SIG-M5 treated with dmso at 0.1 percent for 504 hours (cell line): ENCODE data around the gene SH3BP2.

Source experiments
- DNase-seq: peaks from one replicate; lab custom pipeline; 2025; ENCODE audit not compliant: unreplicated experiment; lab: John Stamatoyannopoulos, UW

Gene SH3BP2

DNA sequence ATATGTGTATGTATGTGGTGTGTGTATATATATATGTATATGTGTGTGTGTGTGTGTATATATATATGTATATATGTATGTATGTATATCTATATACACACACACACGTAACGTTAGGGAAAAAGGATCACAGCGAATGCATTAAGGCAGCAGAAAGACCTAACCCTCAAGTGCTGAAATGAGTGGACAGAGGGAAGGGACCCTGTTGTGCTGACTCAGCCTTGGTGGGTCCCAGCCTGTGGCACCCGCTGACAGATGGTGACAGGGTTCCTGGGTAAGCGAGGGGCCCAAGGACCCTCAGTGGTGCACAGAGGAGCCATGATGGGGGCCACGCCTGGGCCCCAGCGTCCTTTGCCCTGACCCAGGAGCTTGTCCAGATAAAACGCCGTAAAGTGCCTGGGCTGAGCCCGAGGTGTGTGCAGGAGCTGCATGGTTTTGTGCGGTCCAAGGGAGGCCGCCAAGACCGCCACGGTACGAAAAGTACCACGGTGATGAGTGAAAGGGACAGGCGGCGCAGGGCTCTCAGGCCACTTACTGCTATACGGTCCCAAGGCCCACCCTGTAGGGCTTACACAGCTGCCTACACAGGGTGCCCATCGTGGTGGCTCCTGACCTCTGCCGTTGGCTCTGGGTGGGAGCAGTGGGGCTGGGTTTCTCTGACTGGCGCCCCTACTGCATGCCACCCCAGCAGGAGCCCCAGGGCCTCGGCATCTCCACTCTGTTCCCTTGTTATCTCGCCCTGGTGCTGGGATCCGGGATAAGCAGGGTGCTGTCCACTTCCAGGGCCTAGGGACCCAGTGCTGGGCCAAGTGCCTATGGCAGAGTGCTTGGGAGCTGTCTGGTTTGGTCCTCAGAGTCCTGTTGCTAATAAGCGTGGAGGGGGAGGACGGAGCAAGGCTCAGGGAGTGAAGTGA is 10.0 kb downstream of the SH3BP2 start:
- no peak for DNase-seq

- peak; percentile 70 for DNase-seq
Measured at GRCh38 chr4:2803624-2804448, 11.0 kb downstream of the SH3BP2 start.

DNA sequence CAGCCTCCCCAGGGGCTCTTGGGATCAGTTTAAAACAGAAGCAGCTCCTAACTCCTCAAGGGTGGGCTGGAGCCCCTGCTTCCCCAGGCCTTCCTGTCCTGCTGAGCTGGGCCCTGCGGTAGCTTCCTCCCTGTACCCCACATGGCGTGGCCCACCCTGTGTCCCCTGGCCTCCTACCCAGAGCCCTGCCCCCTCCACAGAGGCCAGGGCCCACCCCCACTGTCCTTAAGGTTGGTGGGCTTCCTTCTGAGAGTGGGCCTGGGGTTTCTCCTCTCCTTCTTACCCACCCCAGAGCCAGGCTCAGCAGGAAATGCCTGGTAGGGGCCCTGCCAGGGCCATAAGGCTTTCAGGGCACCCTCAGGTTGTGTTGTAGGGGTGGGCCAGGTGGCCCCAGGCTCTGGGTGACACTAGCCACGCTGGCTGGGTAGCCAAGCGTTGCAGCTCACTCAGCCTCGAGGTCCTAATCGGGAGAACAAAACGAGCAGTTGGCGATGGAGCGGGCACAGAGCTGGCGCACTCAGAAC is 11.6 kb downstream of the SH3BP2 start:
- no peak for DNase-seq

DNA sequence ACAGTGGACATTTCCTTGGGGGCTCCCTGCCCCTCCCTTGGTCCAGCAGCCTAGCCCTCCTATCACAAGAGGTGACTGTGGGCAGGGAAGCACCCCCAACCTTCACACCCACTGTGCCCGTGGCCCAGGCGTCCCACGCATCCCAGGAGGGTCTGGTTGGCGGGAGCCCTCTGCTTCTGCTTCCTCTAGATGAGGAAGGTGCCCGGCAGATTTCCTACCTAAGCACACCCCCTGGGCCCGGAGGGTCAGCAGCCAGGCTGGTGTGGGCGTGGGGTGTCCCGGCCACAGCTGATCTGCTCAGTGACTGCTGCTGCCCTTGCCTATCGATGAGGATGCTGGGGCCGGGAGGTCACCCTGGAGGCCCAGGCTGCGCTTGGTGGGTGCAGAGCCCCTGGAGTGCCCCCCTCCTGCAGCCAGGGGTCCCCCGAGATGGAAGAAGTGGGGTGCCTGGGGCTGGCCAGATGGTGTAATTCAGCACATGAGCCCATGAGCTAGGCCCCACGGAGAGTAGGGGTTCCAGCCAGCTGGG is 12.2 kb downstream of the SH3BP2 start:
- DNase-seq, result no peak

DNA sequence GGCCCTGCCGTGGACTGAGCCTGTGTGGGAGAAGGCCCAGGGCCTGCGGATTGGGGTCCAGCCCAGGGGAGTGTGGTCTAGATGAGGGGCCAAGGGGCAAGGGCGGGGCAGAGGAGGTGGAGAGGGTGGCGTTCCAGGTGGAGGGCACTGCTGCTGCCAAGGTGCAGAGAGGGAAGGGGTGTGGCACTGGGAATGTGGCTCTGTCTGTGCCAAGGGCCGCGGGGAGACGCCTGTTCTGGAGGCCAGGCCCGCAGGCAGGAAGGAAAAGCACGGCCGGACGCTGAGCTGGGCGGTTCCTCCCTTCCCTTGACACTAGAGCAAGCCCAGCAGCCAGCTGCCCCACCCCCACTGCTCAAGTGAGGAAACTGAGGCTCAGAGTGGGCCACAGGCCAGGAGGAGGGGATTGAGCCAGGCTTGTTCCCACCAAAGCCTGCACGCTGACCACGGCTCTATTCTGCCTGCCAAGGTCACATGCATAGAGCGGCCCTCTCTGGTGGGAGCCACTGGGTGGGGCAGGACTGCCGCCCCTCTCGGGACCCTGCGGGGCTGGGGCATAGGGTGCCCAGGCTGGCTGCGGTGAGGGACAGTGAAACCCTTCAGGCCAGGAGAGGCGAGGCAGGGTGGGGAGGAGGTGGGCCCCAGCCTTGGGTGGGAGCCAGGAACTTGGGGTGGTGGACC is 13.0 kb downstream of the SH3BP2 start:
- no peak for DNase-seq

DNA sequence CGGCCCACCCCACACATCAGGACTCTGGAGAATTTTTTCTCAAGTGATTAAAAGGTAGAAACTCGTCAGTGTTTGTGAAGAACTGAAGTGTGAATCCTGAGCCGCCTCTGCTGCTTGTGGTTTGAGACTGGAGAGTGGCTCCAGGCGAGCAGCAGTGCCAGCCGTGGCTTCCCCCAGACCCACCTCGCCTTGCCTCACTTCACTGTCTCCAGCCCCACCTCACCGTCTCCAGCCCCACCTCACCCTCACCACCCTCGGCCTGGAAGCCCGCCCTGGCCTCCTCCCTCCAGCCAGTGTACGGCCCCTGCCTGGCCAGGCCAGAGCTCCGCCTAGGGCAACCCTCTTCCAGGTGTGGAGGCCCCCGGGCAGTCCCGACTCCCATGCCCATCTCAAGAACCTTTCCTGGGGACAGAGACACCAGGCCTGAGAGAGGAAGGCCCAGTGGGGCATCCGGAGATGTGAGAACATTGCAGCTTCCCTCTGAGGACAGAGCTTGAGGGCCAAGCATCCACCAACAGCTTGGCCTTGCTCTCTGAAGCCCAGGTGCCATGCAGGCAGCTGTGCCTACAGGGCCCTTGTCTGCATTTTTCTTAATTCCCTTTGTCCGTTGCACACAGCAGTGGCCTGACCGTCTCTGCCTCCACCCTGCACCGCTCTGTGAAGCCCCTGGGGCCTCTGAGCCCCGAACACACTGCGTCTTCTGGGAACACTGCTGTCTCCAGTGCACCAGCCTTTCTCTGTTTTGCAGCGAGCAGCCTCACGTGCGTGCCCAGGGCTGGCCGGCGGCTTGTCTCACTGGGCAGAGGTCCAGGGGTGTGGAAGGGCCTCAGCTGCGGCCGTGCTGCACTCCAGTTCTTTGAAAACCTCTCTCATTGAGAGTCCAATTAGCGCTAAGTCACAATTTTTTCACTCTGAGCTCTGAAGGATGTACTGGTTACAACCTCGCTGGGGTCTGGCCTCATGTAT is 13.8 kb downstream of the SH3BP2 start:
- no peak for DNase-seq

- DNase-seq, result no peak
Measured at GRCh38 chr4:2807571-2807970, 14.7 kb downstream of the SH3BP2 start.

GRCh38 chr4:2808001-2808400 is 15.1 kb downstream of the SH3BP2 start:
- DNase-seq, result no peak

DNA sequence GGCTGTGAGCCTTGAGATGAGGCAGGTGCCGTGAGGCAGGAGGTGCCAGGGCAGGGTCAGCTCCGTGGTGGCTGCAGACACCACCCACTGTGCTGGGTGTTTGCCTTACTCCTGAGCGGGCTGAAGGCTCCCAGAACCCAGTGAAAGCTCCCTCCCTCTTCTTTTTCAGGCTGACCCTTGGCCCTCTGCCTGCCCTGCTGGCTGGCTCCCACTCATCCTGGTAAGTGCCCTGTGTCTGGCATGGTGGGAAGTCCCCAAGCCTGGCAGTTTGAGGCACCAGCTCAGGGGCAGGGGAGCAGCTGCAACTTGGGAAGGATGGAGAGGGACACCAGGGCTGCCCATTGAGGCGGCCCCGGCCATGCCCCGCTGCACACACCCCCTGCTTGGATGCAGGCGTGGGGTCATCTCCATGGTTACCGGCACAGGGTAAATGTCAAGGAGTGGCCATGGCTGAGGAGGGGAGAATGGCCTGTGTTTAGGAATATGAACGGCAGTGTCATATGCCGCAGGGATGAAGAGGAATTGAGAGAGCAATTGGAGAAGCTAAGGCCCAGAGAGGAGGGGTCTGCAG is 16.8 kb downstream of the SH3BP2 start:
- no peak for DNase-seq

GRCh38 chr4:2810388-2810787 is 17.5 kb downstream of the SH3BP2 start:
- DNase-seq, result no peak

GRCh38 chr4:2811830-2812611 is 19.1 kb downstream of the SH3BP2 start:
- peak; percentile 82 for DNase-seq

- no peak for DNase-seq
Measured at GRCh38 chr4:2812612-2813354, 19.9 kb downstream of the SH3BP2 start.

DNA sequence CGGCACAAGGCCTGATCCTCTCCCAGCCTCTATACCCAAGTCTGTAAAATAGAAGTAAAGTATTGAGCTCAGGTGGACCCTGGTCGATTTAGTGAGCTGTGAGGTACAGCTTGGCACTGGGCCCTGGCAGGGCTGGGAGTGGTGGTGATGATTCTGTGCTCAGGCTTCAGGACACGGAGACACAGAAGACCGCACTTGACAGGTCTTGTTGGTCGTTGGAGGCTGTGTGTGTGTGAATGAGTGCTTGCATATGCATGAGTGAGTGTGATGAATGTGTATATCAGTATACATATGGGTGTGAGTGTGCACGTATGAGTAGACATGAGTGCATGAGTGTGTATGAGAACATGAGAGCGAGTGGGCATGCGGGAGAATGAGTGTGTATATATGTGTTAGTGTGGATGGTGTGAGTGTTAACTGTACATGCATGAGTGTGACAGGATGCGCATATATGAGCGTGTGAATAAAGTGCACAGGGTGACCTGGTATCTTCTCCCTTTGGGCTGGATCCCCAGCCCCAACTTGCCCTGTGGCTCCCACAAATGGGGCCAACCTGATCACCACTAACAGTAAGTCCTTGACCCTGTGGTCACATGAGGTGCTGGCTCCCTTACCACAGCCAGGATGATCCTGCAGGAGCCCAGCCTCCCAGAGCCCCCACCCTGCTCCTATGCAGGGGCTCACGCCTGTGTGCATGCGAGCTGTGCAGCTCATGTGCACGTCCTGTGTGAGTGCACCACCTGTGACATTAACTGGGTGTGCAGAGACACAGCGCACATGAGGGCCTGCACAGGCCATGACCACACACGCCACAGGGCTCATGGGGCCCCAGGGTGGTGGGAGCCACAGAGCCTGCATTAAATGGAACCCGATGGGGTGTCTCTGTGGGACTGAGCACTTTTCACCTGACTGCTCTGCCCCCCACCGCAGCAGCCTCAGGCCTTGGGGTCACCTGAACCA is 20.8 kb downstream of the SH3BP2 start:
- DNase-seq, result no peak

GRCh38 chr4:2814627-2815270 is 21.9 kb downstream of the SH3BP2 start:
- no peak for DNase-seq

DNA sequence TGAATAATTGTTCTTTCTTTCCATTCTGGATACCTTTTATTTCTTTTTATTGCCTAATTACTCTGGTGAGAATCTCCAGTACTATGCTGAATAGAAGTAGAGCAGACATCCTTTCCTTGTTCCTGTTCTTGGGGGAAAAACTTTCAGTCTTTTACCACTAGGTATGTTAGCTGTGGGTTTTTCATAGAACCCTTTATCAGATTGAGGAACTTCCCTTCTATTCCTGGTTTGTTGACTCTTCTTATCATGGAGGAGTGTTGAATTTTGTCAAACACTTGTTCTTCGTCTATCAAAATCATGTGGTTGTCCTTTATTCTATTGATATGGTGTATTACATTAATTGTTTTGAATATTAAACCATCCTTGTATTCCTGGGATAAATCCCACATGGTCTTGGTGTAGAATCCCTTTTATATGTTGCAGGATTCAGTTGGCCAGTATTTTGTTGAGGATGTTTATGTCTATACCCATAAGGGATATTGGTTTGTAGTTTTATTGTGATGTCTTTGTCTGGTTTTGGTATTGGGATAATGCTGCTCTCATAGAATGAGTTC is 23.6 kb downstream of the SH3BP2 start:
- DNase-seq, result peak; percentile 38

DNA sequence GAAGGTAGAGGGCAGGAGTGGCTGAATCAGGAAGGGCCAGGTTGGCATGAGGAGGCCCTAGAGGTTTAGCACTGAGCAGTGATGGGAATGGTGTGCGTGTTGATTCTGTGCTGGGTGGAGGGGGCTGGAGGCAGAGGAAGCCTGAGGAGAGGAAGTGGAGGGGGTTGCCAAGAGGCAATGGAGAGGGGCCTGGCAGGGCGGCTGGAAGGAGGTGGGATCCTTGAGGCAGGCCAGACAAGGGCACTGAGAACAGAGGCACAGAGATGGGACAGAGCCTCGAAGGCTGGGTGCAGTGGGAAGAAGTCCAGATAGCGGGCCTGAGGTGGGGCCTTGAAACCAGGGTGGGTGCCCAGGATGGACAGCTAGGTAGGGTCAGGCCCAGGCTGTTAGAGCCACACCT is 24.3 kb downstream of the SH3BP2 start:
- no peak for DNase-seq
